ENCODE results near the gene CCDC80. TPM values are rescaled to one million over a fixed set of nuclear protein-coding genes. Genes with fewer than 3 reads are reported as not detected.
"Not testable (repeated sequence)": the region's sequence is repeated elsewhere in the genome, so short reads cannot be mapped to it uniquely, and the experiment has no call there.

The CCDC80 gene
- total RNA-seq, 1 experiment from 2014 or later: 18.0 TPM

- not testable (repeated sequence) for H3K4me3 ChIP-seq; H3K9me3 ChIP-seq (replicated peaks)
These were observed 76.5 kb downstream of the CCDC80 start for GRCh38 chr3:112564247-112564939.

GRCh38 chr3:112561734-112562529 lies 79.0 kb downstream of the CCDC80 start, which contains the start of the genes ATG3 and SLC35A5:
Gene ATG3 (minus strand): TSS chr3:112561962. CDS start chr3:112561528, 434 bp downstream.
Gene SLC35A5 (plus strand): TSS chr3:112562045. CDS start chr3:112563404, 1,359 bp downstream.
- H3K36me3 ChIP-seq: peaks cover 8% of the 10 kb centered on the region; the same call in 1 of the 2 replicates
- peak within 1 kb of the TSS; percentile 80 for H3K4me3 ChIP-seq
- H3K9me3 ChIP-seq (replicated peaks): no peaks in the 10 kb centered on the region
- peak; percentile 98 for DNase-seq
- no peaks in the 10 kb centered on the region for H3K27me3 ChIP-seq
- H3K27ac ChIP-seq: peak within 1 kb of the TSS; percentile 80
- no peaks in the 10 kb centered on the region; the same call in 1 of the 2 replicates for H3K4me1 ChIP-seq

More at GRCh38 chr3:112564247-112564939, 76.5 kb downstream of the CCDC80 start:
- DNase-seq, H3K27ac ChIP-seq, H3K36me3 ChIP-seq, H3K27me3 ChIP-seq, H3K4me1 ChIP-seq: not testable (repeated sequence)

- peaks cover 8% of the 10 kb centered on the region; the same call in 1 of the 2 replicates for H3K36me3 ChIP-seq
- no peaks in the 10 kb centered on the region for H3K9me3 ChIP-seq (replicated peaks)
- H3K4me3 ChIP-seq: peak overlapping the region; percentile 80
- H3K27me3 ChIP-seq: no peaks in the 10 kb centered on the region
- H3K27ac ChIP-seq: peak overlapping the region; percentile 80
- no peak for DNase-seq
- H3K4me1 ChIP-seq: no peaks in the 10 kb centered on the region; the same call in 1 of the 2 replicates
These were observed 79.5 kb downstream of the CCDC80 start for GRCh38 chr3:112561484-112561733.

GRCh38 chr3:112560721-112561483 lies 80.0 kb downstream of the CCDC80 start:
- peak; percentile 81 to 82 for DNase-seq
- H3K9me3 ChIP-seq (replicated peaks): no peaks in the 10 kb centered on the region
- no peaks in the 10 kb centered on the region; the same call in 1 of the 2 replicates for H3K4me1 ChIP-seq
- H3K27ac ChIP-seq: peak overlapping the region; percentile 80
- H3K4me3 ChIP-seq: peak overlapping the region; percentile 80
- no peaks in the 10 kb centered on the region for H3K27me3 ChIP-seq
- H3K36me3 ChIP-seq: peaks cover 8% of the 10 kb centered on the region; the same call in 1 of the 2 replicates

- no peaks in the 10 kb centered on the region for H3K27me3 ChIP-seq
- no peak for DNase-seq
- peaks cover 8% of the 10 kb centered on the region; the same call in 1 of the 2 replicates for H3K36me3 ChIP-seq
- H3K9me3 ChIP-seq (replicated peaks): no peaks in the 10 kb centered on the region
- H3K4me3 ChIP-seq: peak overlapping the region; percentile 80
- no peaks in the 10 kb centered on the region; the same call in 1 of the 2 replicates for H3K4me1 ChIP-seq
- H3K27ac ChIP-seq: no peak overlapping the region; the same call in 1 of the 2 replicates
These were observed 80.6 kb downstream of the CCDC80 start for GRCh38 chr3:112560307-112560706.

GRCh38 chr3:112557976-112558375 lies 83.0 kb downstream of the CCDC80 start:
- Histone ChIP-seq H3K27ac (no peak overlapping the region), H3K9me3 (replicated peaks) (no peaks in the 10 kb centered on the region), H3K27me3 (no peaks in the 10 kb centered on the region), H3K36me3 (peaks cover 11% of the 10 kb centered on the region), H3K4me3 (no peak overlapping the region), H3K4me1 (no peaks in the 10 kb centered on the region; the same call in 1 of the 2 replicates)
- no peak for DNase-seq

GRCh38 chr3:112555535-112556170 lies 85.3 kb downstream of the CCDC80 start:
- no peaks in the 10 kb centered on the region for H3K27me3 ChIP-seq

GRCh38 chr3:112550859-112551258 lies 90.1 kb downstream of the CCDC80 start:
- Histone ChIP-seq H3K4me3 (no peak overlapping the region), H3K9me3 (replicated peaks) (no peaks in the 10 kb centered on the region), H3K27me3 (no peaks in the 10 kb centered on the region), H3K4me1 (peaks cover 3% of the 10 kb centered on the region), H3K36me3 (peaks cover 15% of the 10 kb centered on the region), H3K27ac (no peak overlapping the region)
- DNase-seq: no peak

More at GRCh38 chr3:112555535-112556170, 85.3 kb downstream of the CCDC80 start:
- Histone ChIP-seq H3K4me1 (no peaks in the 10 kb centered on the region; the same call in 1 of the 2 replicates), H3K9me3 (replicated peaks) (no peaks in the 10 kb centered on the region), H3K4me3 (no peak overlapping the region), H3K27ac (no peak overlapping the region), H3K36me3 (peaks cover 13% of the 10 kb centered on the region)
- no peak for DNase-seq

Other genes with a start within 250 kb of the CCDC80 start
- not detected in 2 replicates for gene BTLA, start 141.7 kb downstream of the CCDC80 start, total RNA-seq (2014; rRNA removed; shearing (Covaris generic))
- 54.6 and 55.2 TPM in 2 replicates for gene ATG3, start 79.2 kb downstream of the CCDC80 start, total RNA-seq (2014; rRNA removed; shearing (Covaris generic))
- gene SLC35A5, start 79.1 kb downstream of the CCDC80 start, total RNA-seq (2014; rRNA removed; shearing (Covaris generic)): 36.6 and 37.1 TPM in 2 replicates
- gene CD200R1L, start 205.7 kb upstream of the CCDC80 start, total RNA-seq (2014; rRNA removed; shearing (Covaris generic)): not detected in 2 replicates